ENCODE measurements around the gene ARHGAP33.
"Not testable (repeated sequence)": the region's sequence is repeated elsewhere in the genome, so short reads cannot be mapped to it uniquely, and the experiment has no call there.

- TF ChIP-seq ZNF114 (CRISPR knock-in tag; IDR thresholded peaks at IDR 0.05); EZH2 (IDR thresholded peaks at IDR 0.05; ENCODE audit: low read depth, unreplicated experiment); CTCF (conservative IDR thresholded peaks at IDR 0.05; ENCODE audit: low read depth in 2 of 2); POLR2AphosphoS5 (IDR thresholded peaks at IDR 0.05; ENCODE audit: low read depth); ETS1 (IDR thresholded peaks at IDR 0.05); EZH2phosphoT487 (IDR thresholded peaks at IDR 0.05; ENCODE audit: unreplicated experiment): not testable (repeated sequence)
These were observed 20.2 kb downstream of the ARHGAP33 start for GRCh38 chr19:35795564-35795963.

Data from GM23338 (cell line).